Heart left ventricle (tissue), 13 donors: Measurements from ENCODE around the gene DPP9.
A peak's percentile ranks its signal among the peaks of the same experiment; 100 is the strongest.

Experiments used
- CTCF ChIP-seq, 12 donors: fragments of 200-600 bp; sonication (generic) in 4 of 12; IDR thresholded peaks; one replicate each; pipeline versions ENCODE4 v1.5.0 to v1.8.0; 2018 to 2022; ENCODE audit warnings: antibody characterized with exemption in 12 of 12, mild to moderate bottlenecking in 5 of 12
- POLR2A ChIP-seq, 2 donors: fragments of 450-650 bp; IDR thresholded peaks; one replicate each; pipeline ENCODE4 v1.6.1; 2017; ENCODE audit warnings: antibody characterized with exemption in 2 of 2, mild to moderate bottlenecking in 2 of 2, moderate library complexity in 2 of 2
- donor health status: ischemic (EF 13 %, LVEDD 7.1; RV severe dilation, severe dysfunction).
- donor health status: DM: no; HTN: yes; CAD: no.
- donor health status: DM: no; HTN: no; CAD: no.
- donor health status: ischemic (EF 25% LVEDD 6.9; RV normal size, moderate dysfunction).
- donor health status: ischemic (EF 25% LVEDD 5.7; RV mildly dilated, moderate dysfunction).
- donor health status: ischemic (EF 35%, LVEDD 5.7; RV mildly dilated, moderate dysfunction).
- donor health status: nonischemic (EF 11% LVEDD 7.7; RV severe dilation, severe dysfunction).
- donor health status: DM: yes; HTN: yes; CAD: no.
- donor health status: PGD.
- donor health status: ischemic (EF 29% LVEDD 5.4; RV normal size, mild dysfunction).
- donor health status: nonischemic (EF 23%, LVEDD 6.1; RV moderate dilation, normal function).

- TF ChIP-seq CTCF (IDR thresholded peaks at IDR 0.05): peak in 11 of 12 donors; percentile 6 to 66 (median 29)
- TF ChIP-seq POLR2A (IDR thresholded peaks at IDR 0.05): peak in 1 of 2 donors; percentile 10
Observed at GRCh38 chr19:4647676-4648644, 75.7 kb downstream of the DPP9 start.
